GM21381 (cell line): ENCODE data around the gene RNU1-1.
"Not testable (repeated sequence)": the region's sequence is repeated elsewhere in the genome, so short reads cannot be mapped to it uniquely, and the experiment has no call there.

Experiments
- ATAC-seq: cut with Tn5 transposase; IDR thresholded peaks from one replicate; pipeline ENCODE4 v1.9.1; 2021; ENCODE audit warnings: mild to moderate bottlenecking, moderate library complexity; ENCODE audit not compliant: unreplicated experiment

RNU1-1 gene

DNA sequence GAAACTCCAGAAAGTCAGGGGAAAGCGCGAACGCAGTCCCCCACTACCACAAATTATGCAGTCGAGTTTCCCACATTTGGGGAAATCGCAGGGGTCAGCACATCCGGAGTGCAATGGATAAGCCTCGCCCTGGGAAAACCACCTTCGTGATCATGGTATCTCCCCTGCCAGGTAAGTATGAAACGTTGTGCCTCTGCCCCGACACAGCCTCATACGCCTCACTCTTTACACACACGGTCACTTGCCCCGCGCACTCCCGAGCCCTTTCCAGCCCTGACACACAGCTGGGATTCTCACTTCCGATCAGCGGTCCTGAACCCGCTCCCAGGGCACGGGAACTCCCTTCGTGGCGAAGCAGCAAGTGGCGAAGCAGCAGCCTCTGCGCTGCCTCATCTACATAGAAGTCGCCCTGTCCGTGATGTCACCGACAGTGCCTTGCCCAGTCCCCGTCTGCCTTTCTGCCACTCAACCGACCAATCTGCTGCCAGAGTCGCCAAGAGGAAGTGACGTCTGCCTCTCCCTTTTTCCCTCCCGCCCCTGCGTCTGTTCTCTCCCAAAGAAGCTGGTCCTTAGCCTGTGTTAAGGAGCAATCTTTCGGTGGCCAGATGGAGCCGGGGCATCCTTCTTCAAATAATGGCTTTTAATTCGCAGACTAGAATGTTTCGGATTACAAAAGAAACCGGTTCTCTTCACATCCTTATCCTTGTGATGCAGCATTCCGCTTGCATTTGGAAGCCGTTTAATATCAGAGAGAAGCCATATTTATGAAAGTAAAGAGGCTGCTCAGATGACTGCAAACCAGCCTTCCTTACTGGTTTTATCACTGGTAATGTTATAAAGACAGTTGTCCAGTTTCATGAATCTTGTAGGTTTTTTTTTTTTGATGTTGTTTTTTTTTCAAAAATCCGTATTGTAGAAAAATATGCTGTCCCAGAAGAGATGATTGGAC, at the start of gene RNU1-1:
TSS of gene RNU1-1 (minus strand) at position 179 of the 949 bp plus-strand sequence.
- not testable (repeated sequence) for ATAC-seq

DNA sequence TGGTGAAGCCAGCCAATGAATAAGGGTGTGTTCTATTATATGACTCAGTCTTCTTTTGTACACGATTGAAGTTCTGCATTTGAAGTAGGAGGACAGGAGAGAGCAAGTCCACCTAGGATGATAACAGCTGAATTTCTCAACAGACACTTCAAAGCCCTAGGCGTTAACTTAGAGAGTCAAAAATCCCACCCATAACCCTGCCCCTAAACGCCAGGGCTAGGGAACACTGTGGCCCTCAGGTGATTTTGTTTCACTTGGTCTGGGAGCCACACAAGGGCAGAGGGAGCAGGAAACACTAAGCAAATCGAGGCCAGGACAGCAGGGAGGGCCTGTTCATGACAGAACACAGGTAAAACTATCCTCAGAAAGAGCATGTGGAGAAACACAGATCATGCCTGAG, 47.0 kb upstream of the RNU1-1 start:
- ATAC-seq, result not testable (repeated sequence)

DNA sequence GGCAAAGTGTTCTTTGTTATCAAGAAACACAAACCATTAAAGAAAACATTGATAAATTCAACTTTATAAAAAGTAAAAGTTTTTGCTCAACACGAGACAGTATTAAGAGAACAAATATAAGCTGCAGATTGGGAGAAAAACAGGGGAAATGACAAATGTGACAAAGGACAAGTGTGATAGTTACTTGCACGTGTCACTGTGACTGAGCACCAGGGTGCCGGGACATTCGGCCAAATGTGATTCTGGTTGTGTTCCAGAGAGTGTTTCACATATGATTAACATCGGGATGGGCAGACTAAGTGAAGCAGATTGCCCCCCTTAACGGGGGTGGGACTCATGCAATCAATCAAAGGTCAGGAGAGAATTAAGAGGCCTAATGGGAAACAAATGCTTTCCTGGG, 46.4 kb upstream of the RNU1-1 start:
- not testable (repeated sequence) for ATAC-seq

DNA sequence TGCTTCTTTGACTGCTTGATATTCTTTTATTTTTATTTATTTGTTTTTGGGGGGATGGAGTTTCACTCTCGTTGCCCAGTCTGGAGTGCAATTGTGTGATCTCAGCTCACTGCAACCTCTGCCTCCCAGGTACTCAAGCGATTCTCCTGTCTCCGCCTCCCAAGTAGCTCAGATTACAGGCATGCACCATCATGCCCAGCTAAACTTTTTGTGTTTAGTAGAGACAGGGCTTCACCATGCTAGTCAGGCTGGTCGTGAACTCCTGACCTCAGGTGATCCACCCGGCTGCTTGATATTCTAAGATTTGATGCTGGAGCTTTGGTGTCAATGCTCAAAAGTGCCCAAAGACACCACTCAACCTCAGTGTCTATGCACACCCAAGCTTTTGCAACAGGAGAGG, 45.6 kb upstream of the RNU1-1 start:
- not testable (repeated sequence) for ATAC-seq

DNA sequence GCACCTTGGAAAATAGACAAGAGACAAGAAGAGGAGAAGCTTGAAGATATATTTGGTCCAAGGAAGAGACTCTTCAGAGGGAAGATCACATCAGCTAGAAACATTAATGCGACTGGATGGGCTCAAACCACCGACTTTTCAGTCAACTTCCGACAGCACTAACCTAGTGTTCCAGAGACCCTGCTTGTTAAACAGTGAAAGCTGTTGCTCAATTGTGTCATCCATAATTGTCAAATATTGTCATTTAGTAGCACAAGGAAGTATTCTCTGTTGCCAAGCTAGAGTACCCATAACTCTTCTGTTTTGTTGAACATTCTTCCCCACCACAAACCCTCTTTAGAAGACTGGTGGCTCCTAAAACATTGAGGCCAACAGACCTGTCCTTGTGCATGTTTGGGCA, 42.9 kb upstream of the RNU1-1 start:
- not testable (repeated sequence) for ATAC-seq

DNA sequence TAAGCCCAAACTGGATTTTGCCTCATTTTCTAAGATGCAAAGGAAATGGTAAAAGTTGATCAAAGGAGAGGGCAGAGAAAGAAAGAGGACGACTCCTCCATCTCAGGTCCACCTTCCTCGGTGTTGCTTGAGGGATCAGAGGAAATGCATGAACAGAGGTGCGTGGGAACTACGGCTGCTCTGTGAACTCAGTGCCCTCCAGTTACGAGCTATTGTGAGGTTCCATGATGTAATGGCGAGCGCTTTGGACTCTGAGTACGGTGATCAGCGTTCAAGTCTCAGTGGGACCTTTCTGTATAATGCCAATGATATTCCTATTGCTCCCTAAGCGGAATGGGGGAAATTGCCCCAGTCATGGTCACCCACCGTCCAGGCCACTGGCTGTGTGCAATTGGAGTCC, 39.2 kb upstream of the RNU1-1 start:
- ATAC-seq, result not testable (repeated sequence)

DNA sequence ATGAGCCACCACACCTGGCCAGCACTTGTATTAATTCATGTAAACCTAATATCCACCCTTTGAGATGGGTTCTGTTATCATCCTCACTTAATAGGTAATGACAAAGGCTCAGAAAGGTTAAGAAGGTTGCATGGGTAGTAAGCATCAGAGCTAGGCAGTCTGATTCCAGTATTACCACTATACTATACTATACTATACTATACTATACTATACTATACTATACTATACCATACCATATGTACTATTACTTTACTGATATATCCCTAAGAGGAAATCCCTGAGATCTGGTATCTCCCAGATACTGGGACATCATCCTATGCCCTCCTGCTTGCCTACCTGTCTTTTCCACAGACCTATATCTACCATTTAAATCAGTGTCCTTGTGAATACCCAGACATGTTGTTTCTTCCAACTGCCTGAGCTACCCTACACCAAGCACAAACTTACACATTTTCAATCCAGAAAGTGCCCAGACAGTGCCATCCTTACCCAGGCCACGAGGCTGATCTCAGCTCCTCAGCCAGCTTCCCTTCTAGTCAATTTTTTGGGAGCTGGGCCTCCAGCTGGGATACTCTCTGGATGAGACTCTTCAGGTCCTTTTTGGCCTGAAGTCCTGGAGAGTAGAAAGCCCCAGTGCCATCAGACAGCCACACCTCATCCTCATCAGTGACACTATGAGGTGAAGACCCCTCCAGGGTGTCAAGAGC, 36.3 kb upstream of the RNU1-1 start:
- not testable (repeated sequence) for ATAC-seq

DNA sequence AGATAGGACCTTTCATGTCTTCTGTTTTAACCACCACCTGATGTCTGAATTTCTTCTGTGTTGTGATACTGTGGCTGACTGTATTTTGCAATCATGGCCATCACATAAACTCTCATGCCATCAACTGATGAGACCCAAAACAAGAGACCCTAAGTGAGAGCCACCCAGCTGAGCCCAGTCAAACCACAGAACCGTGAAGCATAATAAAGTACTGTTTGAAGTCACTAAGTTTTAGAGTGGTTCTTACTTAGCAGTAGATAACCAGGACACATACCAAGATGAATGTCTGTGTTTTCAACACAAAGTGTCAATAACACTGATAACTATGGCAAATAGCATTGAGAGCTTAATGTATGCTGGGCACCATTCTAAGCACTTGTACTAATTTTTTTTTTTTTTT, 35.5 kb upstream of the RNU1-1 start:
- ATAC-seq, result not testable (repeated sequence)

DNA sequence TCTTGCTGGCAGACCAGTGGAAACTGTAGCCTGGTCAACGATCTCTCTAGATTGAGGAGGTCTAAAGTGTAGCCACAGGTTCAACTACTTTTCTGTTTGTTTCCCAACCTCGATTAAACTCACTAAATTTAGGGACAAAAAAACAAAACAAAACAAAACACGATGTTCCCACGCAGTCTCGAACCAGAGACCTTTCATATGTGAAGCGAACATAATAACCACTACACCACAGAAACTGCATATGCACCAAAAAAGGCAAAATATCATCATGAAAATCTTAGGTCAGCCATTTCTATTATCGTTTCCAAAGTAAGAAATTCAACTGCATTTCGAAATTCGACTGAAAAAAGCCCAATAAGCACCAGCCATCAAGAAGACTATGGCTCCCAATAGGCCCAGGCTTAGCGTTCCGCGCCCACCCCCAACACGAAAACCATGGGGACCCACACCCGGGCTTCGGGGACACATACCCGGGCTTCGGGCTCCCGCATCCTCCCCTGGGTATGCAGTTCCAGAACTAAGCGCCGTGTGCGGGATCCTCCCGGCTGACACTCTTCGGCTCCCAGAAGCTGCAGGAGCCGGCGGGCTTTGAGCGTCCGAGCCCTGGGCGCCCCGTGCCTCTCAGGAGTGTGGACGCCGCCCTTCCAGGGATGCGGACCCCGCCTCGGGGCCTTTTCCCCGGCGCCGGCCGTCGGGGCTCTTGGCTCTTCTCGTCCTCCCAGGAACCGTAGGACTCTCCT, 33.6 kb upstream of the RNU1-1 start:
- not testable (repeated sequence) for ATAC-seq

DNA sequence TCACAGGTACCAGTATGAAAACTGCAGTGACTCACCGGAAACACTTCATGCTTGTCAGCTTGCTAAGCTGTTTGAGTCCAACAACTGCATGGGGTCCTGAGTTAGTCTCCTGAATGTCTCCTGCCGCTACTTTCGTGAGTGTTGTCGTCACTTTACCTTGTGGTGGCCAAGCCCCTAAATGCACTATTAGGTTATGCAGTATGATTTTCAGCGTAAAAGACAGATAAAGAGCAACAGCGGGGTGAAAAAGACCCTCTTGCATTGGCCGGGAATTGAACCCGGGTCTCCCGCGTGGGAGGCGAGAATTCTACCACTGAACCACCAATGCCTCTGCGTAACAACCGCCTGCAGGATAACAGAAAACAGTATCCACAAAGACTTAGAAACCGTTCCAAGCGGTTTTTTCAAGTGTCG, 31.6 kb upstream of the RNU1-1 start:
- not testable (repeated sequence) for ATAC-seq

DNA sequence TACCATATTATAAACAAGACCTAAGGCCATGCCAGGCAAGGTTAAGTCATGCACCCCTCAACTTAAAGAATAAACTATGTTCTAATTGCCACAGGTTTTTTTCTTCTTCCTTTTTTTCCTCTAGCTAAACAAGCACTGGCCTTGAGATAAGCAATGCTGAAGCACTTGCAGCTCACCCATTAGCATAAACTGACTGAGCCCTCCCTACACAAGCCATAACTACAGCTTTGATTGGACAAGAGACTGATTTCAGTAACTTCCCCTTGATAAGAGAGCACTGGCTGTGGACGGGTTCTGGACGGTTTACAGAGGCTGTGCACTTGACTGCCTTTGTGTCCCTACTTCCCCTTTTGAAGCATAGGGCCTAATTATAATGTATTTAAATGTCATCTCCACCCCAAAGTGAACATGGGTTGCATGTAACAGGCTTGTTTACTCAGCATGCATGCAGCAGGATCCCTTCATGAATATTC, 26.4 kb upstream of the RNU1-1 start:
- not testable (repeated sequence) for ATAC-seq

DNA sequence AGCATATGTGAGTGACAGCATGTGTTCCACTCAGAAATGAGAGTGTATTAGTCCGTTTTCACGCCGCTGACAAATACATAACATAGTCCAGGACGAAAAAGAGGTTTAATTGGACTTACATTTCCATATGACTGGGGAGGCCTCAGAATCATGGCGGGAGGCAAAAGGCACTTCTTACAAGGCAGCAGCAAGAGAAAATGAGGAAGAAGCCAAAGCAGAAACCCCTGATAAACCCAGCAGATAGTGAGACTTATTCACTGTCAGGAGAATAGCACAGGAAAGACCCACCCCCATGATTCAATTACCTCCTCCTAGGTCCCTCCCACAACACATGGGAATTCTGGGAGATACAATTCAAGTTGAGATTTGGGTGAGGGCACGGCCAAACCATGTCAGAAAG, 23.4 kb upstream of the RNU1-1 start:
- ATAC-seq, result not testable (repeated sequence)

DNA sequence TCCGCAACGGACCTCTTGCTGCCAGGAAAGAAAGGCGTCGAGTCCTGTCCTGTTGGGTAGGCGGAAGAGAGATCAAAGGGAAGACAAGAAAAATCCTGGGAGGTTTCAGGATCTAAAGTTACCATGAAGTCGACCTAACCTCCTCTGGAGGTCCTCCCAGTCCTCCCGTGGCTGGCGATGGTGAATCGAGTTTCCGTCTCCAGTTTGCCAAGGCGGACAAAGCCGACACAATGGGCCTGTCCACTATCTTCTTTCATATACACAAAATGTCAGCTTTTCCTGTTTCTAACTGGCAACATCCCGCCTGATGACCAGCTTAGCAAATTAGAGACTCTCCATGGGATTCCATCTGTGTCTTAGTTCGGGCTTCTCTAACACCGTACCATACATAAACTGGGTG, 22.7 kb upstream of the RNU1-1 start:
- ATAC-seq, result not testable (repeated sequence)

DNA sequence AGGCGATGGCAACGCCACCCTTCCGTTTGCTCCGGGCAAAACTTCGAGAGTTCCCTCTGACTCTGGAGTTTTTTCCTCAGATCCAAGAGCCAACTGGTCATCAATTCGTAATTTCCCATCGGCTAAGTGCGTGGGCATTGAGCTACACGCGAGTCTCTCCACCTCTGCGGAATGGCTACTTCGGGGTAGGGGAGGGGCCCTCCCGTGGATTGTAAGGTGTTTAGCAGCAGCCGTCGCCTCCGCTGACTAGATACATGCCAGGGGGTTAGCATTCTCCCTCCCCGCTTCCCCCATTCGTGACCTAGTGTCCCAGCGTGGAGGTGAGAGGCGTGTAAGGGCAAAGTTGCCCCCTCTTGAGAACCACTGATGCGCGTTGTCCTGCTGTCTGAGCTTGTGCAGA, 21.8 kb upstream of the RNU1-1 start:
- ATAC-seq, result not testable (repeated sequence)

DNA sequence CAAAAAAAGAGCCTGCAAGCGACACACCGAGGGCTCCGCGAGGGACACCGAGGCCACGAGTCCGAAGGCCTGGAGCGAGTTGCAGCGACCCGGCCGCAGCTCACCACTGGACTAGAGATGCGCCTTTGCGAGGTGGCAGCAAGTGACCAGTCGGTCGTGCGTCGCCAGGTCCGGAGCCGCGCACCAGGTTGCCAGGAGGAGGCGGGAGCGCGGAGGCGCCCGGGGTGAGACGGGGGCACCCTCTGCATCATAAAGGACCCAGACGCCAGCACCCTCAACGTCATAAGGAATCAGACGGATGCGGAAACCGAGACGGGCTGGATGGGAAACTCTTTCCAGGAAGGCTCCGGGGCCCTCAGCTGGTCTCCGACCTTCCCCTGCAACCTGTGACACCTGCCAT, 21.4 kb upstream of the RNU1-1 start:
- not testable (repeated sequence) for ATAC-seq

DNA sequence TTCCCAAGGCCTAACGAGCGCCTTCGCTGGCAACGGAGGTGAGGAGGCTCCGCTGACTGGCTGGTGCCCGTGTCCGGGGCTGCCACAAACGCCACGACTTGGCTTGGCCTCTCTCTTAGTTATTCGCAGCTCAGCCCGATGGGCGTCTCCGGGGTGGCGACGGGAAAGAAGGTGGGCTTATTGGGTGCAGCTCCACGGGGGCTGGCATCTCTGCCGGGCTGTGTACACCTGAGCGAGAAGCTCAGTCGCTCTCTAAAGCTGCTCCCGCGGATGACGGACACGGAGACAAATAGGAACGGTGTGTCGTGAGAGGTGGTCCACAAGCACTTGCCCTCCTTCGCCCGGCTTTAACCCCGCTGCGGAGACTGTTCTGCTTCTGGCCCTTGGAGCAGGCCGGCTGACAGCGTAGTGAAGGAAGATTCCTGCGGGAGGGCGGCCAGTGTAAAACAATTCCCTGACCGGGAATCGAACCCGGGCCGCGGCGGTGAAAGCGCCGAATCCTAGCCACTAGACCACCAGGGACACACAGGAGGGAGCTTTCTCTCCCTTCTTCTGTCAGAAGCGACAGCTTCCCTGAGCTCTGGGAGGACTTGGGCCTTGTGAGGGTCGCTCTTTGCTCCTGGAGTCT, 20.9 kb upstream of the RNU1-1 start:
- not testable (repeated sequence) for ATAC-seq

DNA sequence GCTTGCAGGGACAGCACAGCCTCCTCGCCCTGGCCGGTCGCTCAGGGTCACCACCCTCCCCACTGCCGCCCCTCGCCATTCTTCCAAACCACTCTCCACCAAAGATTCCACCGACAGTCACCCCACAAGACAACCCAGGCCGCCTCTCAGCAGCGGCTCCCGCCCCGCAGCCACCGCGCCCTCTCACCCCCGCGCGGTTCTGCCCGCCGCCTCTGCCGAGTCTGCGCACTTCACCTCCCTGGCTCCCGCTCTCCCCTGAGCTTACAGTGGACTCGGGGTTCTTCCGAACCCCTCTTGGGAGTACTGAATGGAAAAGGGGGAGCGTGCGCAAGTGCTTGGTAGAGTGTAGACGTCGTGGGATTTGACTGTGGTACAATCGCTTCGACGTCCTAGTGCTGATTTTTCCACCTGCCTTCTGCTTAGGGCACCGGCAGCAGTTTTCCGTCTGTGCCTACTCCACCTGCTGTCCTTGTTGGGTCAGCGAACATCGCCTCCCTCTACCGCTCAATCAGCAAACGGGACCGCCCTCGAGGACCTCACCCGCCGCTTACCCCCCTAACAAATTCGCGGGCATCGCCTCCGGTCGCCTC, 20.2 kb upstream of the RNU1-1 start:
- not testable (repeated sequence) for ATAC-seq

DNA sequence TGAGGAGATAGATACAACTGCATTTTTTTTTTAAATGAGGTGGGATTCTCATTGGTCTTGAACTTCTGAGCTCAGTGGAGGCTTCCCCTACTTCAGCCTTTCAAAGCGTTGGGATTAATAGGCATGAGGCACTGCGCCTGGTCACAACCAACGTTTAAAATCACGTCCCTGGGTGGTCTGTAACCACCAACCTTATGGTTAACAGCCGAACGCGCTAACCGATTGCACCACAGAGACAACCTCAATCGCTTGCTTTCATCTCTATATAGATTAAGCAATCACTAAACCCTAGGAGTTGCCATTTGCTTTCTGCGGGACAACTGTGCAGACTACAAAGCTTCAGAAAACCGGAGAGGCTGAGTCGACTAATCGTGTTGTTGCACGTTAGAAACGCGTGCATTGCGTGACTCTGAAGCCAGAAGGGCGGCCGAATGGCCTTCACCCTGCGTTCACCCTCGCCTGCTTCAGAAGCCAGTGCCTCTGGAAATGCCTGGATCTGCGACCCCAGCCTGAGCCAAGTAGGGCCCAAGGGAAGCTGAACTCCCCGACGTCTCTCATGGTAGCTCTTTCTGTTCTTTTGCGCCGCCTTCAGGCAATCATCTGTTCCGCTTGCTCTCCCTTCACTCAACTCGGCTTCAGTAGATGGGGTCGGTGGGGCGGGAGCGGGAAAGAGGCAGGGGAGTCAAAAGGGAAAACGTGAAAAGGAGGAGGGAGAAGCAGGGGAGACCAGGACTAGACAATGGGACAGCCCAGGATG, 18.3 kb upstream of the RNU1-1 start:
- ATAC-seq, result not testable (repeated sequence)

DNA sequence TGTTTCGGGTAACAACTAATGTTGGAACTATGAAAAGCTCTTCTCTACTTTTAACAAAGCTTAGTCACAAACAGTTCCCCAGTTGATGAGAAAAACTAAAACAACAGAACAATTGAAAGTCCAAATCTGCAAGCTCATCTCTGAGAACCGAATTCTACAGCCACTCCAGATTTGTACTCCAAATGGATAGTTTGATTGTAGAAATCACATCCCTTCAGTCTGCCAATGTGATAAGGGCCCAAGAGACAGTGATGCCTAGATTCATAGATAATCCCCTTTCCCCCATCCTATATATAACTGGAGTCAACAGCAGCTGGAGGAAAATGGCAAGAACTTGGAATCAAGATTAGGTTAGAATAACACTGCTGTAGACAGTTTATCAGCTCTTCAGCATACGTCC, 14.3 kb upstream of the RNU1-1 start:
- ATAC-seq, result not testable (repeated sequence)
